Hepatocyte (in vitro differentiated cells): ENCODE data around the gene SBK3. TPM values are rescaled to one million over a fixed set of nuclear protein-coding genes. Genes with fewer than 3 reads are reported as not detected.

Experiments
- DNase-seq: peaks from one replicate; pipeline ENCODE4 v3.0.0-alpha.2; 2016; ENCODE audit warnings: low spot score
- H2AFZ ChIP-seq: fragments of 200-600 bp; sonication (generic); 2 replicates; pipeline ENCODE4 v1.6.0; 2016; ENCODE audit warnings: antibody characterized with exemption, mild to moderate bottlenecking
- H3K27ac ChIP-seq: fragments of 200-600 bp; sonication (generic); 2 replicates; pipeline ENCODE4 v1.5.1; 2016; ENCODE audit warnings: mild to moderate bottlenecking
- H3K27me3 ChIP-seq: fragments of 200-600 bp; sonication (generic); 2 replicates; pipeline ENCODE4 v1.6.1; 2016
- H3K36me3 ChIP-seq: fragments of 200-600 bp; sonication (generic); replicated peaks from 2 replicates; pipeline ENCODE4 v1.5.1; 2016; ENCODE audit warnings: low read depth; ENCODE audit not compliant: insufficient read depth
- H3K4me1 ChIP-seq: fragments of 200-600 bp; sonication (generic); 2 replicates; pipeline ENCODE4 v1.5.1; 2016; ENCODE audit warnings: mild to moderate bottlenecking, moderate library complexity; ENCODE audit not compliant: insufficient read depth
- H3K4me2 ChIP-seq: fragments of 200-600 bp; sonication (generic); 2 replicates; pipeline ENCODE4 v1.6.0; 2016
- H3K4me3 ChIP-seq: fragments of 200-600 bp; sonication (generic); 2 replicates; pipeline ENCODE4 v1.5.1; 2016; ENCODE audit warnings: mild to moderate bottlenecking
- H3K79me2 ChIP-seq: fragments of 200-600 bp; sonication (generic); 2 replicates; pipeline ENCODE4 v1.6.0; 2017; ENCODE audit warnings: mild to moderate bottlenecking
- H3K9me2 ChIP-seq: fragments of 200-600 bp; sonication (generic); replicated peaks from 2 replicates; pipeline ENCODE4 v1.6.0; 2017; ENCODE audit warnings: mild to moderate bottlenecking; ENCODE audit not compliant: insufficient read depth
- H3K9me3 ChIP-seq: fragments of 200-600 bp; sonication (generic); 2 replicates; pipeline ENCODE4 v1.5.1; 2016; ENCODE audit warnings: low read depth, mild to moderate bottlenecking
- H4K20me1 ChIP-seq: fragments of 200-600 bp; sonication (generic); 2 replicates; pipeline ENCODE4 v1.6.0; 2016; ENCODE audit warnings: mild to moderate bottlenecking; ENCODE audit not compliant: insufficient read depth, poor library complexity, severe bottlenecking
- EZH2 ChIP-seq: fragments of 200-600 bp; sonication (generic); IDR thresholded peaks from 2 replicates; pipeline ENCODE4 v1.6.1; 2016; ENCODE audit warnings: antibody characterized with exemption, mild to moderate bottlenecking, borderline replicate concordance
- EZH2phosphoT487 ChIP-seq: fragments of 200-600 bp; sonication (generic); IDR thresholded peaks from one replicate; pipeline ENCODE4 v1.6.1; 2018; ENCODE audit warnings: antibody characterized with exemption, mild to moderate bottlenecking, low read depth, moderate library complexity; ENCODE audit not compliant: unreplicated experiment, severe bottlenecking
- WGBS: methylation state at CpG from one replicate; pipeline ENCODE4 v1.1.6; 2016; ENCODE audit warnings: low lambda C conversion rate; ENCODE audit errors: missing lambda C conversion rate; 5-methylcytosine and 5-hydroxymethylcytosine counted together
- polyA plus RNA-seq: library from polyadenylated mRNA; unstranded; fragments of >200 nt; fragmentation: Nextera tagmentation; extraction: Ambion mirVana; gene quantifications from 2 replicates; pipeline ENCODE4 v1.2.1, GENCODE V29; 2016
- total RNA-seq: library from RNA; depleted of rRNA; stranded (reverse); fragments of >200 nt; gene quantifications from 2 replicates; pipeline ENCODE4 v1.2.3, GENCODE V29; 2014
- TF ChIP-seq, protein P1 (sequence below): fragments of 200-600 bp; sonication (generic); IDR thresholded peaks from 2 replicates; pipeline ENCODE4 v1.5.1; 2016; ENCODE audit warnings: antibody characterized with exemption, mild to moderate bottlenecking; ENCODE audit not compliant: poor library complexity

SBK3 gene
- total and polyA plus RNA-seq, 2 experiments from 2014 or later = 0.57 TPM; not detected in 1

- Histone ChIP-seq H3K9me3 (no peaks in the 10 kb centered on the region), H3K27ac (no peak overlapping the region), H3K36me3 (no peaks in the 10 kb centered on the region), H3K4me1 (peaks cover 9% of the 10 kb centered on the region), H2AFZ (no peak overlapping the region), H3K79me2 (no peaks in the 10 kb centered on the region), H4K20me1 (no peaks in the 10 kb centered on the region), H3K4me2 (no peak overlapping the region), H3K9me2 (no peaks in the 10 kb centered on the region), H3K27me3 (peaks cover 4% of the 10 kb centered on the region), H3K4me3 (no peak overlapping the region)
- WGBS = 99% methylated on average over 19 of the region's 56 CpGs
- no peak for TF ChIP-seq EZH2
- no peak for TF ChIP-seq EZH2phosphoT487
- TF ChIP-seq, protein P1, sequence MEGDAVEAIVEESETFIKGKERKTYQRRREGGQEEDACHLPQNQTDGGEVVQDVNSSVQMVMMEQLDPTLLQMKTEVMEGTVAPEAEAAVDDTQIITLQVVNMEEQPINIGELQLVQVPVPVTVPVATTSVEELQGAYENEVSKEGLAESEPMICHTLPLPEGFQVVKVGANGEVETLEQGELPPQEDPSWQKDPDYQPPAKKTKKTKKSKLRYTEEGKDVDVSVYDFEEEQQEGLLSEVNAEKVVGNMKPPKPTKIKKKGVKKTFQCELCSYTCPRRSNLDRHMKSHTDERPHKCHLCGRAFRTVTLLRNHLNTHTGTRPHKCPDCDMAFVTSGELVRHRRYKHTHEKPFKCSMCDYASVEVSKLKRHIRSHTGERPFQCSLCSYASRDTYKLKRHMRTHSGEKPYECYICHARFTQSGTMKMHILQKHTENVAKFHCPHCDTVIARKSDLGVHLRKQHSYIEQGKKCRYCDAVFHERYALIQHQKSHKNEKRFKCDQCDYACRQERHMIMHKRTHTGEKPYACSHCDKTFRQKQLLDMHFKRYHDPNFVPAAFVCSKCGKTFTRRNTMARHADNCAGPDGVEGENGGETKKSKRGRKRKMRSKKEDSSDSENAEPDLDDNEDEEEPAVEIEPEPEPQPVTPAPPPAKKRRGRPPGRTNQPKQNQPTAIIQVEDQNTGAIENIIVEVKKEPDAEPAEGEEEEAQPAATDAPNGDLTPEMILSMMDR = no peak
- no peak for DNase-seq
These were observed 15.6 kb downstream of the SBK3 start for GRCh38 chr19:55529636-55530234.

GRCh38 chr19:55528030-55528803 is 17.1 kb downstream of the SBK3 start:
- Histone ChIP-seq H3K4me1 (peaks cover 9% of the 10 kb centered on the region), H3K79me2 (no peaks in the 10 kb centered on the region), H3K9me2 (no peaks in the 10 kb centered on the region), H2AFZ (no peak overlapping the region), H3K4me2 (peak overlapping the region; percentile 20), H3K9me3 (no peaks in the 10 kb centered on the region), H4K20me1 (no peaks in the 10 kb centered on the region), H3K4me3 (no peak overlapping the region), H3K27ac (no peak overlapping the region), H3K27me3 (peaks cover 5% of the 10 kb centered on the region), H3K36me3 (no peaks in the 10 kb centered on the region)
- DNase-seq = peak; percentile 37
- TF ChIP-seq, protein P1 = peak; percentile 14
- TF ChIP-seq EZH2phosphoT487 (no peak), EZH2 (no peak)
- WGBS = 36% methylated on average over 14 of the region's 15 CpGs

- Histone ChIP-seq H3K79me2 (no peaks in the 10 kb centered on the region), H2AFZ (no peak overlapping the region), H4K20me1 (no peaks in the 10 kb centered on the region), H3K4me3 (no peak overlapping the region), H3K27me3 (peaks cover 5% of the 10 kb centered on the region), H3K9me3 (no peaks in the 10 kb centered on the region), H3K4me1 (peaks cover 9% of the 10 kb centered on the region), H3K4me2 (no peak overlapping the region), H3K27ac (no peak overlapping the region), H3K9me2 (no peaks in the 10 kb centered on the region), H3K36me3 (no peaks in the 10 kb centered on the region)
- DNase-seq = no peak
- 87% methylated on average over 22 of the region's 22 CpGs for WGBS
- TF ChIP-seq, protein P1 = no peak
- TF ChIP-seq EZH2phosphoT487 = no peak
- no peak for TF ChIP-seq EZH2
These were observed 17.9 kb downstream of the SBK3 start for GRCh38 chr19:55527197-55528029.
